HEK293 (cell line): ENCODE data around the gene SCFD2.

ENCODE experiments used
- CTCF ChIA-PET: fragments of 350-600 bp; formaldehyde crosslinking; extraction: SDS; loops from one replicate; lab custom pipeline; 2021; ENCODE audit warnings: antibody characterized with exemption; lab: Yijun Ruan, JAX
- POLR2A ChIA-PET: fragments of 300-600 bp; formaldehyde crosslinking; extraction: SDS; loops from one replicate; lab custom pipeline; 2020; ENCODE audit warnings: antibody characterized with exemption, inconsistent platforms; lab: Yijun Ruan, JAX
- H3K27ac ChIP-seq: fragments of 200-500 bp; sonication (Bioruptor generic); 2 replicates; pipeline ENCODE4 v1.5.1; 2014; ENCODE audit warnings: low read depth, low read length, control low read depth, inconsistent platforms; ENCODE audit errors: extremely low read depth
- H3K36me3 ChIP-seq, 2 experiments: fragments of 200-500 bp in 1 of 2; sonication (Bioruptor generic) in 1 of 2; 1 replicate in 1 of 2; 2 replicates in 1 of 2; pipeline ENCODE4 v1.5.1; 2014 to 2017; ENCODE audit warnings: inconsistent platforms in 2 of 2, low read length in 2 of 2; ENCODE audit not compliant: control insufficient read depth in 2 of 2, insufficient read depth in 1 of 2
- H3K4me1 ChIP-seq: fragments of 200-500 bp; sonication (Bioruptor generic); 2 replicates; pipeline ENCODE4 v1.5.1; 2014; ENCODE audit warnings: mild to moderate bottlenecking, low read length, inconsistent platforms; ENCODE audit not compliant: control insufficient read depth, insufficient read depth
- H3K4me3 ChIP-seq: 2 replicates; pipeline ENCODE4 v1.5.1; 2011; ENCODE audit warnings: low read depth, mild to moderate bottlenecking, control low read depth, low read length, moderate library complexity
- H3K9me3 ChIP-seq: fragments of 200-500 bp; sonication (Bioruptor generic); 2 replicates; pipeline ENCODE4 v1.5.1; 2014; ENCODE audit warnings: low read depth, low read length, inconsistent platforms; ENCODE audit not compliant: control insufficient read depth, insufficient read depth
- MZF1 ChIP-seq: fragments of 450-650 bp; formaldehyde crosslinking; IDR thresholded peaks from 2 replicates; pipeline ENCODE4 v1.5.1; 2017; ENCODE audit warnings: missing biosample characterization, missing genetic modification characterization, borderline replicate concordance
- SALL2 ChIP-seq: fragments of 450-650 bp; formaldehyde crosslinking; IDR thresholded peaks from 2 replicates; pipeline ENCODE4 v1.5.0; 2017; ENCODE audit warnings: missing biosample characterization, mild to moderate bottlenecking, missing genetic modification characterization, borderline replicate concordance
- SP3 ChIP-seq: fragments of 450-650 bp; formaldehyde crosslinking; IDR thresholded peaks from 2 replicates; pipeline ENCODE4 v1.5.1; 2016; ENCODE audit warnings: missing biosample characterization, missing genetic modification characterization
- YY1 ChIP-seq: fragments of 450-650 bp; formaldehyde crosslinking; IDR thresholded peaks from 2 replicates; pipeline ENCODE4 v1.5.1; 2018; ENCODE audit warnings: missing biosample characterization, missing genetic modification characterization
- ZNF133 ChIP-seq: fragments of 450-650 bp; formaldehyde crosslinking; IDR thresholded peaks from 2 replicates; pipeline ENCODE4 v1.5.1; 2016; ENCODE audit warnings: missing biosample characterization, missing genetic modification characterization
- ZNF184 ChIP-seq: fragments of 450-650 bp; IDR thresholded peaks from 2 replicates; pipeline ENCODE4 v1.5.1; 2018; ENCODE audit warnings: missing biosample characterization, mild to moderate bottlenecking, missing genetic modification characterization
- ZNF2 ChIP-seq: fragments of 450-650 bp; formaldehyde crosslinking; IDR thresholded peaks from 2 replicates; pipeline ENCODE4 v1.5.1; 2016; ENCODE audit warnings: missing biosample characterization, missing genetic modification characterization
- ZNF221 ChIP-seq: fragments of 450-650 bp; formaldehyde crosslinking; IDR thresholded peaks from 2 replicates; pipeline ENCODE4 v1.5.1; 2017; ENCODE audit warnings: missing biosample characterization, missing genetic modification characterization, borderline replicate concordance
- ZNF239 ChIP-seq: fragments of 450-650 bp; formaldehyde crosslinking; IDR thresholded peaks from 2 replicates; pipeline ENCODE4 v1.5.1; 2016; ENCODE audit warnings: missing biosample characterization, missing genetic modification characterization
- ZNF24 ChIP-seq: fragments of 450-650 bp; formaldehyde crosslinking; IDR thresholded peaks from 2 replicates; pipeline ENCODE4 v1.5.1; 2016; ENCODE audit warnings: missing biosample characterization, missing genetic modification characterization
- ZNF266 ChIP-seq: fragments of 450-650 bp; formaldehyde crosslinking; IDR thresholded peaks from 2 replicates; pipeline ENCODE4 v1.5.1; 2016; ENCODE audit warnings: missing biosample characterization, missing genetic modification characterization, low read depth
- ZNF350 ChIP-seq: fragments of 450-650 bp; formaldehyde crosslinking; IDR thresholded peaks from 2 replicates; pipeline ENCODE4 v1.5.0; 2017; ENCODE audit warnings: missing biosample characterization, mild to moderate bottlenecking, missing genetic modification characterization
- ZNF391 ChIP-seq: fragments of 450-650 bp; formaldehyde crosslinking; IDR thresholded peaks from 2 replicates; pipeline ENCODE4 v1.5.1; 2016; ENCODE audit warnings: low read depth, missing biosample characterization, missing genetic modification characterization, borderline replicate concordance
- ZNF48 ChIP-seq: fragments of 450-650 bp; formaldehyde crosslinking; IDR thresholded peaks from 2 replicates; pipeline ENCODE4 v1.5.1; 2016; ENCODE audit warnings: missing biosample characterization, missing genetic modification characterization
- ZNF514 ChIP-seq: fragments of 450-650 bp; formaldehyde crosslinking; IDR thresholded peaks from 2 replicates; pipeline ENCODE4 v1.5.1; 2016; ENCODE audit warnings: missing biosample characterization, missing genetic modification characterization
- ZNF623 ChIP-seq: fragments of 450-650 bp; formaldehyde crosslinking; IDR thresholded peaks from 2 replicates; pipeline ENCODE4 v1.5.1; 2016; ENCODE audit warnings: missing biosample characterization, missing genetic modification characterization
- ZNF670 ChIP-seq: fragments of 450-650 bp; formaldehyde crosslinking; IDR thresholded peaks from 2 replicates; pipeline ENCODE4 v1.5.1; 2016; ENCODE audit warnings: missing biosample characterization, missing genetic modification characterization, low read depth
- ZNF777 ChIP-seq: fragments of 450-650 bp; formaldehyde crosslinking; IDR thresholded peaks from 2 replicates; pipeline ENCODE4 v1.5.1; 2017; ENCODE audit warnings: missing biosample characterization, missing genetic modification characterization, borderline replicate concordance
- TF ChIP-seq, protein P1 (sequence below): fragments of 450-650 bp; IDR thresholded peaks from 2 replicates; pipeline ENCODE4 v1.5.1; 2018; ENCODE audit warnings: missing biosample characterization, mild to moderate bottlenecking, missing genetic modification characterization
- TF ChIP-seq, protein P2 (sequence below): fragments of 450-650 bp; formaldehyde crosslinking; IDR thresholded peaks from 2 replicates; pipeline ENCODE4 v1.5.1; 2016; ENCODE audit warnings: missing biosample characterization, missing genetic modification characterization
- TF ChIP-seq, protein P3 (sequence below): fragments of 450-650 bp; formaldehyde crosslinking; IDR thresholded peaks from 2 replicates; pipeline ENCODE4 v1.5.1; 2017; ENCODE audit warnings: missing biosample characterization, missing genetic modification characterization
- TF ChIP-seq, protein P4 (sequence below): fragments of 450-650 bp; formaldehyde crosslinking; IDR thresholded peaks from 2 replicates; pipeline ENCODE4 v1.5.1; 2016; ENCODE audit warnings: missing biosample characterization, missing genetic modification characterization
- TF ChIP-seq, protein P5 (sequence below): fragments of 450-650 bp; formaldehyde crosslinking; IDR thresholded peaks from 2 replicates; pipeline ENCODE4 v1.5.1; 2017; ENCODE audit warnings: missing biosample characterization, missing genetic modification characterization

Gene SCFD2

DNA sequence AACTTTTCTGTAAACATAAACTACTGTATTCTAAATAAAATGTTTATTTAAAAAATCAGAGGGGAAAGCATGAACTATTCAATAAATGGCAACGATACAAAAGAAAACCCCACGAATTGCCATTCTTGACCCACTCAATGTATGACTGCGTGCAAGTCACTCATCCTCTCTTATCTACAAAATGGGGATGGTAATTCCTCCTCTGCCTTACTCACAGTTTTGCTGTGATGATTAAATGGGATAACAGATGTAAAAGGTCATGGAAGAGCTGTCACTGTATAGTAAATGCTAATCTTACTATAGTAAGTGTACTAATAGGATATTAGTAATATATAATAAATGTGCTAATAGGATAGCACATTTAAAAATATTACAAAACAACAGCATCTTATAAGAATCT, 173.4 kb downstream of the SCFD2 start:
- Histone ChIP-seq H3K4me1 (peaks cover 4% of the 10 kb centered on the region; the same call in 1 of the 2 replicates), H3K9me3 (no peaks in the 10 kb centered on the region), H3K4me3 (no peak overlapping the region), H3K36me3 (no peaks in the 10 kb centered on the region), H3K27ac (no peak overlapping the region)
- CTCF ChIA-PET, result interaction anchor here (0.6 kb wide), 1 partner anchor 1042 kb away, joined by 3 read pairs; no protein-coding TSS in a partner anchor
- TF ChIP-seq ZNF266, result no peak
- no peak for TF ChIP-seq ZNF670 (tag by site-specific recombination)
- no peak for TF ChIP-seq ZNF391 (tag by site-specific recombination)
- no peak for TF ChIP-seq ZNF2 (tag by site-specific recombination)
- TF ChIP-seq SALL2 (tag by site-specific recombination), result no peak
- TF ChIP-seq, protein P1, sequence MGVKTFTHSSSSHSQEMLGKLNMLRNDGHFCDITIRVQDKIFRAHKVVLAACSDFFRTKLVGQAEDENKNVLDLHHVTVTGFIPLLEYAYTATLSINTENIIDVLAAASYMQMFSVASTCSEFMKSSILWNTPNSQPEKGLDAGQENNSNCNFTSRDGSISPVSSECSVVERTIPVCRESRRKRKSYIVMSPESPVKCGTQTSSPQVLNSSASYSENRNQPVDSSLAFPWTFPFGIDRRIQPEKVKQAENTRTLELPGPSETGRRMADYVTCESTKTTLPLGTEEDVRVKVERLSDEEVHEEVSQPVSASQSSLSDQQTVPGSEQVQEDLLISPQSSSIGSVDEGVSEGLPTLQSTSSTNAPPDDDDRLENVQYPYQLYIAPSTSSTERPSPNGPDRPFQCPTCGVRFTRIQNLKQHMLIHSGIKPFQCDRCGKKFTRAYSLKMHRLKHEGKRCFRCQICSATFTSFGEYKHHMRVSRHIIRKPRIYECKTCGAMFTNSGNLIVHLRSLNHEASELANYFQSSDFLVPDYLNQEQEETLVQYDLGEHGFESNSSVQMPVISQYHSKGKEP (tag by site-specific recombination), result no peak
- TF ChIP-seq, protein P2, sequence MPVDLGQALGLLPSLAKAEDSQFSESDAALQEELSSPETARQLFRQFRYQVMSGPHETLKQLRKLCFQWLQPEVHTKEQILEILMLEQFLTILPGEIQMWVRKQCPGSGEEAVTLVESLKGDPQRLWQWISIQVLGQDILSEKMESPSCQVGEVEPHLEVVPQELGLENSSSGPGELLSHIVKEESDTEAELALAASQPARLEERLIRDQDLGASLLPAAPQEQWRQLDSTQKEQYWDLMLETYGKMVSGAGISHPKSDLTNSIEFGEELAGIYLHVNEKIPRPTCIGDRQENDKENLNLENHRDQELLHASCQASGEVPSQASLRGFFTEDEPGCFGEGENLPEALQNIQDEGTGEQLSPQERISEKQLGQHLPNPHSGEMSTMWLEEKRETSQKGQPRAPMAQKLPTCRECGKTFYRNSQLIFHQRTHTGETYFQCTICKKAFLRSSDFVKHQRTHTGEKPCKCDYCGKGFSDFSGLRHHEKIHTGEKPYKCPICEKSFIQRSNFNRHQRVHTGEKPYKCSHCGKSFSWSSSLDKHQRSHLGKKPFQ (tag by site-specific recombination), result no peak
- no peak for TF ChIP-seq MZF1
- TF ChIP-seq ZNF221 (tag by site-specific recombination), result no peak
- POLR2A ChIA-PET, result no interaction called here

DNA sequence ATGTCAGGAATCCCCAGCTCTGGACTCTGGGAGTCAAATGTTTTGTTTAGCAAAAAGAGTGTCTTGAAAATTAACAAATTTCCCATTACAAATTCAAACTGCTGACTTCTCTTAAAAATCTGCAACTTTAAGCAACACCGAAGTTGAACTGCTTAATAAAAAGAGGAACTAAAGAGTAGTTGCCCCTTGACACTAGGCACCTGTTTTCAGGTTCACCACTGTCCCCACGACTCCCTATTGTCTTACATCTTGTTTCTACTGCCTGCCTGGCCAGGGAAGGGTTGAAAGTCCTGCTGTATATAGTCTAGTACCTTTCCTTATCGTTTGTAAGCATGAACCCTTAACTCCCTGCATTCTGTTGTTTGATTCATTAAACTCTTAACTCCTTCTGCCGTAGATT, 173.9 kb downstream of the SCFD2 start:
- CTCF ChIA-PET, result interaction anchor here (0.6 kb wide), 1 partner anchor 1042 kb away, joined by 3 read pairs; no protein-coding TSS in a partner anchor
- TF ChIP-seq ZNF623 (tag by site-specific recombination) (no peak), ZNF514 (tag by site-specific recombination) (no peak), ZNF350 (no peak), ZNF239 (tag by site-specific recombination) (no peak), SP3 (tag by site-specific recombination) (no peak), ZNF184 (tag by site-specific recombination) (no peak), YY1 (tag by site-specific recombination) (no peak), ZNF24 (tag by site-specific recombination) (no peak), ZNF133 (tag by site-specific recombination) (no peak), ZNF777 (tag by site-specific recombination) (no peak), ZNF48 (tag by site-specific recombination) (no peak)
- TF ChIP-seq, protein P3, sequence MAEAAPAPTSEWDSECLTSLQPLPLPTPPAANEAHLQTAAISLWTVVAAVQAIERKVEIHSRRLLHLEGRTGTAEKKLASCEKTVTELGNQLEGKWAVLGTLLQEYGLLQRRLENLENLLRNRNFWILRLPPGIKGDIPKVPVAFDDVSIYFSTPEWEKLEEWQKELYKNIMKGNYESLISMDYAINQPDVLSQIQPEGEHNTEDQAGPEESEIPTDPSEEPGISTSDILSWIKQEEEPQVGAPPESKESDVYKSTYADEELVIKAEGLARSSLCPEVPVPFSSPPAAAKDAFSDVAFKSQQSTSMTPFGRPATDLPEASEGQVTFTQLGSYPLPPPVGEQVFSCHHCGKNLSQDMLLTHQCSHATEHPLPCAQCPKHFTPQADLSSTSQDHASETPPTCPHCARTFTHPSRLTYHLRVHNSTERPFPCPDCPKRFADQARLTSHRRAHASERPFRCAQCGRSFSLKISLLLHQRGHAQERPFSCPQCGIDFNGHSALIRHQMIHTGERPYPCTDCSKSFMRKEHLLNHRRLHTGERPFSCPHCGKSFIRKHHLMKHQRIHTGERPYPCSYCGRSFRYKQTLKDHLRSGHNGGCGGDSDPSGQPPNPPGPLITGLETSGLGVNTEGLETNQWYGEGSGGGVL (tag by site-specific recombination), result no peak
- TF ChIP-seq, protein P4, sequence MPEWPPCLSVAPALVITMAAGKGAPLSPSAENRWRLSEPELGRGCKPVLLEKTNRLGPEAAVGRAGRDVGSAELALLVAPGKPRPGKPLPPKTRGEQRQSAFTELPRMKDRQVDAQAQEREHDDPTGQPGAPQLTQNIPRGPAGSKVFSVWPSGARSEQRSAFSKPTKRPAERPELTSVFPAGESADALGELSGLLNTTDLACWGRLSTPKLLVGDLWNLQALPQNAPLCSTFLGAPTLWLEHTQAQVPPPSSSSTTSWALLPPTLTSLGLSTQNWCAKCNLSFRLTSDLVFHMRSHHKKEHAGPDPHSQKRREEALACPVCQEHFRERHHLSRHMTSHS, result no peak
- TF ChIP-seq, protein P5, sequence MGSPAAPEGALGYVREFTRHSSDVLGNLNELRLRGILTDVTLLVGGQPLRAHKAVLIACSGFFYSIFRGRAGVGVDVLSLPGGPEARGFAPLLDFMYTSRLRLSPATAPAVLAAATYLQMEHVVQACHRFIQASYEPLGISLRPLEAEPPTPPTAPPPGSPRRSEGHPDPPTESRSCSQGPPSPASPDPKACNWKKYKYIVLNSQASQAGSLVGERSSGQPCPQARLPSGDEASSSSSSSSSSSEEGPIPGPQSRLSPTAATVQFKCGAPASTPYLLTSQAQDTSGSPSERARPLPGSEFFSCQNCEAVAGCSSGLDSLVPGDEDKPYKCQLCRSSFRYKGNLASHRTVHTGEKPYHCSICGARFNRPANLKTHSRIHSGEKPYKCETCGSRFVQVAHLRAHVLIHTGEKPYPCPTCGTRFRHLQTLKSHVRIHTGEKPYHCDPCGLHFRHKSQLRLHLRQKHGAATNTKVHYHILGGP, result no peak
- Histone ChIP-seq H3K27ac (no peak overlapping the region), H3K4me3 (no peak overlapping the region), H3K4me1 (peaks cover 4% of the 10 kb centered on the region; the same call in 1 of the 2 replicates), H3K9me3 (no peaks in the 10 kb centered on the region), H3K36me3 (no peaks in the 10 kb centered on the region)
- POLR2A ChIA-PET, result no interaction called here
